Stimulated activated CD4-positive, alpha-beta T cell treated with anti-CD3 and anti-CD28 coated beads, Interleukin-4, amount 100 ng/mL, for 1 hour (primary cell): ENCODE results near the gene UTY.

Experiments used
- DNase-seq: peaks from one replicate; pipeline ENCODE4 v3.0.0-alpha.2; 2020

The UTY gene

GRCh38 chrY:13398876-13399275 lies 81.0 kb downstream of the UTY start:
- DNase-seq, result no peak

GRCh38 chrY:13381110-13381683 lies 98.6 kb downstream of the UTY start:
- no peak for DNase-seq

- no peak for DNase-seq
Measured at GRCh38 chrY:13370868-13371800, 108.7 kb downstream of the UTY start.

- no peak for DNase-seq
Measured at GRCh38 chrY:13370245-13370644, 109.6 kb downstream of the UTY start.

GRCh38 chrY:13368513-13368845 lies 111.4 kb downstream of the UTY start:
- DNase-seq, result no peak

GRCh38 chrY:13363641-13364040 lies 116.2 kb downstream of the UTY start:
- DNase-seq, result no peak

- DNase-seq, result no peak
Measured at GRCh38 chrY:13362662-13363061, 117.2 kb downstream of the UTY start.

- no peak for DNase-seq
Measured at GRCh38 chrY:13361656-13362636, 117.9 kb downstream of the UTY start.

GRCh38 chrY:13351443-13351842 lies 128.4 kb downstream of the UTY start:
- DNase-seq, result no peak

- no peak for DNase-seq
Measured at GRCh38 chrY:13347106-13347505, 132.7 kb downstream of the UTY start.

- DNase-seq, result no peak
Measured at GRCh38 chrY:13345549-13345948, 134.3 kb downstream of the UTY start.

- DNase-seq, result peak; percentile 57
Measured at GRCh38 chrY:13343307-13343946, 136.4 kb downstream of the UTY start.

- no peak for DNase-seq
Measured at GRCh38 chrY:13339939-13340338, 139.9 kb downstream of the UTY start.

- no peak for DNase-seq
Measured at GRCh38 chrY:13339381-13339780, 140.5 kb downstream of the UTY start.

GRCh38 chrY:13338711-13339110 lies 141.1 kb downstream of the UTY start:
- DNase-seq, result no peak

- DNase-seq, result no peak
Measured at GRCh38 chrY:13337934-13338333, 141.9 kb downstream of the UTY start.

- DNase-seq, result no peak
Measured at GRCh38 chrY:13333791-13334190, 146.0 kb downstream of the UTY start.

- no peak for DNase-seq
Measured at GRCh38 chrY:13330651-13331050, 149.2 kb downstream of the UTY start.

GRCh38 chrY:13312966-13313365 lies 166.9 kb downstream of the UTY start:
- no peak for DNase-seq

GRCh38 chrY:13307959-13308358 lies 171.9 kb downstream of the UTY start:
- DNase-seq, result no peak

- DNase-seq, result no peak
Measured at GRCh38 chrY:13300795-13301194, 179.0 kb downstream of the UTY start.

- no peak for DNase-seq
Measured at GRCh38 chrY:13299411-13299810, 180.4 kb downstream of the UTY start.
